GM19452 (cell line): Measurements from ENCODE around the gene PTPRR.
A peak's percentile ranks its signal among the peaks of the same experiment; 100 is the strongest.

ENCODE experiments used
- ATAC-seq: cut with Tn5 transposase; IDR thresholded peaks from one replicate; pipeline ENCODE4 v1.9.1; 2021; ENCODE audit not compliant: unreplicated experiment

The PTPRR gene

GRCh38 chr12:70615174-70615866, 305.2 kb downstream of the PTPRR start:
- no peak for ATAC-seq

GRCh38 chr12:70609739-70610491, 310.6 kb downstream of the PTPRR start:
- ATAC-seq = no peak

- ATAC-seq = no peak
Observed at GRCh38 chr12:70609203-70609602, 311.3 kb downstream of the PTPRR start.

GRCh38 chr12:70608184-70608583, 312.4 kb downstream of the PTPRR start:
- no peak for ATAC-seq

GRCh38 chr12:70607107-70607506, 313.4 kb downstream of the PTPRR start:
- ATAC-seq = no peak

GRCh38 chr12:70605976-70606375, 314.6 kb downstream of the PTPRR start:
- ATAC-seq = no peak

GRCh38 chr12:70604662-70605061, 315.9 kb downstream of the PTPRR start:
- no peak for ATAC-seq

- no peak for ATAC-seq
Observed at GRCh38 chr12:70603044-70603443, 317.5 kb downstream of the PTPRR start.

GRCh38 chr12:70598467-70599193, 321.9 kb downstream of the PTPRR start:
- ATAC-seq = no peak

GRCh38 chr12:70592664-70593063, 327.9 kb downstream of the PTPRR start:
- no peak for ATAC-seq

GRCh38 chr12:70590549-70591226, 329.9 kb downstream of the PTPRR start:
- ATAC-seq = no peak

GRCh38 chr12:70590051-70590450, 330.5 kb downstream of the PTPRR start:
- peak; percentile 87 for ATAC-seq
